Measurements from ENCODE around the gene DEAF1.

DEAF1 gene

DNA sequence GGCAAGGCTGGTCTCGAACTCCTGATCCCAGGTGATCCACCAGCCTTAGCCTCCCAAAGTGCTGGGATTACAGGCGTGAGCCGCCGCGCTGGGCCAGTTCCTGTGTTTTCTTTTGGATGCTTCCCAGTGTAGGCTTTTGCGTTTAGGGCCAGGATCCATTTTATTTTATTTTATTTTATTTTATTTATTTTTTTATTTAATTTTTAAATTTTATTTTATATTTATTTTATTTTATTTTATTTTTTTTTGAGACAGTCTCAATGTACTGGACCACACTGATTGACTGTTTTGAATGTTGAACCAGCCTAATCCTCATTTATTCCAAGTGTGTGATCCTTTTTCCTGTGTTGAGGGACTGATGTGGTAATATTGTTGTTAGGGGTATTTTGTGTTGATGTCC is 19.4 kb upstream of the DEAF1 start:
- TF ChIP-seq REST (IDR thresholded peaks at IDR 0.05; ENCODE audit: insufficient read depth in 1 of 2, low read depth in 2 of 2, low read length in 2 of 2) (no peak), SIN3A (IDR thresholded peaks at IDR 0.05; ENCODE audit: borderline replicate concordance, insufficient read depth, low read length) (no peak), FOXP2 (optimal IDR thresholded peaks at IDR 0.05; ENCODE audit: borderline replicate concordance, extremely low read depth, extremely low read length, insufficient read depth) (no peak), POLR2AphosphoS5 (IDR thresholded peaks at IDR 0.05; ENCODE audit: low read depth, low read length) (no peak), TAF1 (IDR thresholded peaks at IDR 0.05; ENCODE audit: borderline replicate concordance, insufficient read depth, low read length) (no peak)

GRCh38 chr11:709109-709997 is 14.3 kb upstream of the DEAF1 start:
- TF ChIP-seq FOXP2 (optimal IDR thresholded peaks at IDR 0.05; ENCODE audit: borderline replicate concordance, extremely low read depth, extremely low read length, insufficient read depth) (no peak), SIN3A (IDR thresholded peaks at IDR 0.05; ENCODE audit: borderline replicate concordance, insufficient read depth, low read length) (no peak), REST (IDR thresholded peaks at IDR 0.05; ENCODE audit: insufficient read depth in 1 of 2, low read depth in 2 of 2, low read length in 2 of 2) (no peak)

GRCh38 chr11:708511-708910 is 13.5 kb upstream of the DEAF1 start:
- TF ChIP-seq POLR2AphosphoS5 (IDR thresholded peaks at IDR 0.05; ENCODE audit: low read depth, low read length) (no peak), SIN3A (IDR thresholded peaks at IDR 0.05; ENCODE audit: borderline replicate concordance, insufficient read depth, low read length) (no peak), TAF1 (IDR thresholded peaks at IDR 0.05; ENCODE audit: borderline replicate concordance, insufficient read depth, low read length) (no peak), REST (IDR thresholded peaks at IDR 0.05; ENCODE audit: insufficient read depth in 1 of 2, low read depth in 2 of 2, low read length in 2 of 2) (no peak), FOXP2 (optimal IDR thresholded peaks at IDR 0.05; ENCODE audit: borderline replicate concordance, extremely low read depth, extremely low read length, insufficient read depth) (no peak)

DNA sequence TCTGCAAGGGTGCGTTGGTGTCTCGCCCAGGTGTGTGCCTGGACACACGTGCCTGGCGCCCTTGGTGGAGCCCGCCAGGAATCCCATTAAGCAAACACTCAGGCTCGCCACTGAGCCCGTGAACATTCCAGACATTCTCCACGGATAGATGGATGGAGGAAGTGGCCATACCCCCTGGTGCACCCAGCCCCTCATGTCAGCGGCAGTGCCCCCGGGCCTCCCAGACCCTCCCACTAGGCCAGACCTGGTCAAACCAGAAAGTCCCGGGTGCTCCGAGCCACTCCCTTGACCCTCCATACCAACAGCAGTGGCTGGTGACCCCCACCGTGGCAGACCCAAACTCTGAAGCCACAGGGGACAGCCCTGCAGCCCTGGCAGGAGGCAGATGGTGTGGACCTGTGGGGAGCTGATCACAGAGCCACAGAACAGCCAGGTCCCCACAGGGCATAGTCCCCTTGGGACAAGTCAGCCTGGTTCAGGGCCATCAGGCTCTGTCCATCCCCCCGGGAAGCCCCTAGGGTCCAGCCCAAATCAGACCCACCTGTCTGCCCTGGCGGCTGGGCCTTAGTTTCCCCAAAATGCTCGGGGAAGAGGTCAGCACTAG is 12.9 kb upstream of the DEAF1 start:
- TF ChIP-seq FOXP2 (optimal IDR thresholded peaks at IDR 0.05; ENCODE audit: borderline replicate concordance, extremely low read depth, extremely low read length, insufficient read depth) = no peak
- no peak for TF ChIP-seq TAF1 (IDR thresholded peaks at IDR 0.05; ENCODE audit: borderline replicate concordance, insufficient read depth, low read length)
- no peak for TF ChIP-seq REST (IDR thresholded peaks at IDR 0.05; ENCODE audit: insufficient read depth in 1 of 2, low read depth in 2 of 2, low read length in 2 of 2)
- no peak for TF ChIP-seq SIN3A (IDR thresholded peaks at IDR 0.05; ENCODE audit: borderline replicate concordance, insufficient read depth, low read length)
- no peak for TF ChIP-seq POLR2AphosphoS5 (IDR thresholded peaks at IDR 0.05; ENCODE audit: low read depth, low read length)

Data from PFSK-1 (cell line).